T-helper 1 cell treated with Interleukin-12 subunit alpha and Interleukin-12 subunit beta and Interleukin-4 antibody, amounts not matched to agents 30 ng/mL and 1 ng/mL, for 36 hours (primary cell): Measurements from ENCODE around the gene PLEKHA4. TPM values are rescaled to one million over a fixed set of nuclear protein-coding genes. Genes with fewer than 3 reads are reported as not detected.
"Not testable (repeated sequence)": the region's sequence is repeated elsewhere in the genome, so short reads cannot be mapped to it uniquely, and the experiment has no call there.

Experiments
- intact Hi-C: fragments of 100-400 bp; cut with micrococcal nuclease; formaldehyde crosslinking; loops from one replicate; pipeline ENCODE4 v1.15.1; 2024
- total RNA-seq: library from RNA; stranded (reverse); gene quantifications from 2 replicates; pipeline ENCODE4 v1.2.3, GENCODE V29; 2022

Gene PLEKHA4
- total RNA-seq, 1 donor from 2014 or later, result 3.2 TPM

DNA sequence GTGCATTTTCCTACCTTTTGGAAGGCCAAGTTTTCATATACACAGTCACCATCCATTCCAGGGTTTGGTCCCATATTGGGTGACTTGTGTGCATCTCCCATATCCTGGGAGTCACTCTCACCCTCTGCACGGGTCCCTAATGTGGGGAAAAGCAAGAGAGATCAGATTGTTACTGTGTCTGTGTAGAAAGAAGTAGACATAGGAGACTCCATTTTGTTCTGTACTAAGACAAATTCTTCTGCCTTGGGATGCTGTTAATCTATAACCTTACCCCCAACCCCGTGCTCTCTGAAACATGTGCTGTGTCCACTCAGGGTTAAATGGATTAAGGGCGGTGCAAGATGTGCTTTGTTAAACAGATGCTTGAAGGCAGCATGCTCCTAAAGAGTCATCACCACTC is 21.1 kb upstream of the PLEKHA4 start:
- intact Hi-C loops, result not testable (repeated sequence)

DNA sequence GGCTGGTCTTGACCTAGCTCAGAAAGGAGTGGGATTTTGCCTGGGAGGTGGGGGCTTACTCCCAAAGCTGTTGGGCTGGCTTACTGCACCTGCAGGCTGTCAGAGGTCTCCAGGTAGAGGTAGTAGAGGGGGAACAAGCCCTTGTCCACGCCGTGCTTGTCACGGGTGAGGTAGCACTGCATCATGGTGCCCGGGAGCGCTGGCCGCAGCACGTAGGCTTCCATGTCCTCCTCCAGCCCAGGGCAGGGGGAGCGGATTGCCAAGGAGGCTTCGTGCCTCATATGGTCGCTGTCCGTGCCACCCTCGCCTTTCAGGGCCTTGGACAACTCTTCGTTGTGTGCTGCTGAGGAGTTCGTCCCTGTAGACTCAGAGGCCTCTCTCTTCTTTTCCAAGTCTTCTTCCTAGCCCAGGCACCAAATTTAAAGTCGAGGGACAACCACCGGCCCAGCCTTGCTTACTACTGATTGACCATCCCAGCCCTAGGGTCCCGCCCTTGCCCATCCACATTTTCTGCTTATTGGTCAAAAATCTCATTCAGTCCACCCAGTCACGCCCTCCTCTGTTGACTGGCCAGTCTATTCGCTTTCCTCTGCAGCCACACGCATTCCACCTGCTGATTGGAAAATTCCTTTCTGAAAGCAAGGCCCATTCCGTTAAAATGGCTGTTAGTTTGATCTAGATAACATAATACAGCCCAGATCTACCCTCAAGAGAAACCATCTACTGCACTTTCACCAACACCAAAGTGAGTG is 19.6 kb upstream of the PLEKHA4 start:
- intact Hi-C loops, result no loop called here

GRCh38 chr19:48883726-48884125 is 15.3 kb upstream of the PLEKHA4 start:
- intact Hi-C loops, result no loop called here

DNA sequence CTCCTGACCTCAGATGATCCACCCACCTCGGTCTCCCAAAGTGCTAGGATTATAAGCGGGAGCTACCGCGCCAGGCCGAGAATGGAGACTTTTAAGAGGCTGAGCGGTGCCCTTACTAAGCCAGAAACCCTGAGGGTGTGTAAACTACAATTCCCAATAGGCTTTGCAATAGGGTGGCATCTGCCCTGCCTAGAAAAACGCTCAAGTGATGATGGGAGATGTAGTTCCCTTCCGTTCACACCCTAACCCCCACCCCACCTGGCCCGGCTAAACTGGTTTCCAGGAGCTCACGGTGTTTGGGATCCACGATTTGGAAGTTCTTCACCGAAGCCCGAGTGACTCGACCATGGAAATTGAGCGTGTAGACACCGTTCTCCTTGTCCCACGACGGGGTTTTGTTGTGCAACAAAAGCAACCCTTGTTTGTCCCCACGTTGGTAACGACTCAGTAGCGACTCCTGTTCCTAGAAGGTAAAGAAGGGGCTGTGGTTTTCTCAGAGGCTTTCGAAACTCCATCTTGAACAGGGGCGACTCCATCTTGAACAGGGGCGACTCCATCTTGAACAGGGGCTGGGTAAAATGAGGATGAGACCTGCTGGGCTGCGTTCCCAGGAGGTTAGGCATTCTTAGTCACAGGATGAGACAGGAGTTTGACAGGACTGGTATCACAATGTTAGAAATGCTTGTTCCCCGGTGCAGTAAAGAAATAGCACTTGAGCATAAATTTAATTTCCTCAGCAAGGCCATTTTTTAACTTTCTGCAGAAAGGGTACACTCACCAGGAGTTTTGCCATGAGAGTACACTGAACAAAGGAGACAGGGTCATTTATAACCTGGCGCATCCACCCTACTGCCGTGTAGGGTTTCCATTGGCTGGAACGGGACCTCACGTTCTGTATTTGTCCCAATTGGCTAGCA is 13.6 kb upstream of the PLEKHA4 start:
- intact Hi-C loops, result no loop called here

DNA sequence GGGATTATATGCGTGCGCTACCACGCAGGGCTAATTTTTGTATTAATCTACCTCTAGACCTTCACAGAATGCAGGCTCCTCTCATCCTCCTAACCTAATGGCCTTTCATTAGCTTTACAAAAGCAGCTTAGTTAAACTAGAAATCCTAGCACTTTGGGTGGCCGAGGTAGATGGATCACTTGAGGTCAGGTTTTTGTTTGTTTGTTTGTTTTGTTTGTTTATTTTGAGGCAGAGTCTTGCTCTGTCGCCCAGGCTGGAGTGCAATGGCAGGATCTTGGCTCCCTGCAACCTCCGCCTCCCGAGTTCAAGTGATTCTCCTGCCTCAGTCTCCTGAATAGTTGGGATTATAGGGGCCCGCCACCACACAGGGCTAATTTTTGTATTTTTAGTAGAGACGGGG is 11.3 kb upstream of the PLEKHA4 start:
- intact Hi-C loops, result loop anchor here (10.0 kb wide), 1 partner anchor 555 kb away; the partner anchor contains the start of gene EMP3

DNA sequence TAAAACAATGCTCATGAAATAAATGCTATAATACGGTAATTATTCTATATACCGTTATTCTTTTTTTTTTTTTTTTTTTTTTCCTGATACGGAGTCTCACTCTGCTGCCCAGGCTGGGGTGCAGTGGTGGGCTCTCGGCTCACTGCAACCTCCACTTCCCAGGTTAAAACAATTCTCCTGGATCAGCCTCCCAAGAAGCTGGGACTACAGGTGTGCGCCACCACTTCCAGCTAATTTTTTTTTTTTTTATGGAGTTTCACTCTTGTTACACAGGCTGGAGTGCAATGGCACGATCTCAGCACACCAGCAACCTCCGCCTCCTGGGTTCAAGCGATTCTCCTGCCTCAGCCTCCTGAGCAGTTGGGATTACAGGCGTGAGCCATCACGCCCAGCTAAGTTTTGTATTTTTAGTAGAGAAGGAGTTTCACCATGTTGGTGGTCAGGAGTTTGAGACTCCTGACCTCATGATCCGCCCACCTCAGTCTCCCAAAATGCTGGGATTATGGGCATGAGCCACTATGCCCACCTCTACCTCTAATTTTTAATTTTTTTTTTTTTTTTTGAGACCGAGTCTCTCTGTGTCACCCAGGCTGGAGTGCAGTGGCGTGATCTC is 10.7 kb upstream of the PLEKHA4 start:
- intact Hi-C loops, result loop anchor here (10.0 kb wide), 1 partner anchor 554 kb away; the partner anchor contains the start of gene EMP3

GRCh38 chr19:48878196-48879024 is 10.0 kb upstream of the PLEKHA4 start:
- intact Hi-C loops, result loop anchor here (10.0 kb wide), 1 partner anchor 554 kb away; the partner anchor contains the start of gene EMP3

GRCh38 chr19:48877855-48878195 is 9.4 kb upstream of the PLEKHA4 start:
- intact Hi-C loops, result loop anchor here (10.0 kb wide), 1 partner anchor 553 kb away; the partner anchor contains the start of gene EMP3

DNA sequence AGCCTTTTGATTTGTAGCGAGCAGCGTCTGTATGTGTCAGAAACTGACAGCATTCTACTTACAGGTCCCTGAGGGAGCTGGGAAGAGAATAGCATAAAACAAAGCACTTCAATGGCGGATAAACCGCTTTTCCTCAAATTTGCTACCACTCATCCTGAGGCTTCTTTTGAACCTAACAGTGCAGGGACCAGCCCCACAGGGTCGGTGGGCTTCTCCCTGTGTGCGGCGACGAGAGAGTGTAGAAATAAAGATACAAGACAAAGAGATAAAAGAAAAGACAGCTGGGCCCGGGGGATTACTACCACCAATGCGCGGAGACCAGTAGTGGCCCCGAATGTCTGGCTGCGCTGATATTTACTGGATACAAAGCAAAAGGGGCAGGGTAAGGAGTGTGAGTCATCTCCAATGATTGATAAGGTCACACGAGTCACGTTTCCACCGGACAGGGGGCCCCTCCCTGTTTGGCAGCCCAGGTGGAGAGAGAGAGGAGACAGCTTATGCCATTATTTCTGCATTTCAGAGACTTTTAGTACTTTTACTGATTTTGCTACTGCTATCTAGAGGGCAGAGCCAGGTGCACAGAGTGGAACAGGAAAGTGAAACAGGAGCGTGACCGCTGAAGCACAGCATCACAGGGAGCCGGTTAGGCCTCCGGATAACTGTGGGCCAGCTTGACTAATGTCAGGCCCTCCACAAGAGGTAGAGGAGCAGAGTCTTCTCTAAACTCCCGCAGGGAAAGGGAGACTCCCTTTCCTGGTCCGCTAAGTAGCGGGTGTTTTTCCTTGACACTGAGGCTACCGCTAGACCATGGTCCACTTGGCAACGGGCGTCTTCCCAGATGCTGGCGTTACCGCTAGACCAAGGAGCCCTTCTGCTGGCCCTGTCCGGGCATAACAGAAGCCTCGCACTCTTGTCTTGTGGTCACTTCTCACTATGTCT is 7.9 kb upstream of the PLEKHA4 start:
- intact Hi-C loops, result loop anchor here (10.0 kb wide), 1 partner anchor 552 kb away; the partner anchor contains the start of gene EMP3

DNA sequence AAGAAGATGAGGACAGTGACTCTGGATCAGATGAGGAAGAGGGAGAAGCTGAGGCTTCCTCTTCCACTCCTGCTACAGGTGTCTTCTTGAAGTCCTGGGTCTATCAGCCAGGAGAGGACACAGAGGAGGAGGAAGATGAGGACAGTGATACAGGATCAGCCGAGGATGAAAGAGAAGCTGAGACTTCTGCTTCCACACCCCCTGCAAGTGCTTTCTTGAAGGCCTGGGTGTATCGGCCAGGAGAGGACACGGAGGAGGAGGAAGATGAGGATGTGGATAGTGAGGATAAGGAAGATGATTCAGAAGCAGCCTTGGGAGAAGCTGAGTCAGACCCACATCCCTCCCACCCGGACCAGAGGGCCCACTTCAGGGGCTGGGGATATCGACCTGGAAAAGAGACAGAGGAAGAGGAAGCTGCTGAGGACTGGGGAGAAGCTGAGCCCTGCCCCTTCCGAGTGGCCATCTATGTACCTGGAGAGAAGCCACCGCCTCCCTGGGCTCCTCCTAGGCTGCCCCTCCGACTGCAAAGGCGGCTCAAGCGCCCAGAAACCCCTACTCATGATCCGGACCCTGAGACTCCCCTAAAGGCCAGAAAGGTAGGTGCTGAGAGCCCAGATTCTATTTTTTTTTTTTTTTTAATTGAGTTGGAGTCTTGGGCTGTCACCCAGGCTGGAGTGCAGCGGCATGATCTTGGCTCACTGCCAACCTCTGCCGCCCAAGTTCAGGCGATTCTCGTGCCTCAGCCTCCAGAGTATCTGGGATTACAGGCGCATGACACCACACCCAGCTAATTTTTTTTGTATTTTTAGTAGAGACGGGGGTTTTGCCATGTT is 6.1 kb upstream of the PLEKHA4 start:
- intact Hi-C loops, result loop anchor here (1.0 to 10.0 kb wide), 4 partner anchors 26 to 578 kb away; partner anchors contain the start of genes ALDH16A1, BAX, EMP3 and NUCB1

- intact Hi-C loops, result loop anchor here (1.0 to 10.0 kb wide), 3 partner anchors 120 to 579 kb away; partner anchors contain the start of genes ALDH16A1, EMP3, GYS1 and RUVBL2
These were observed 5.3 kb upstream of the PLEKHA4 start for GRCh38 chr19:48873476-48874302.

DNA sequence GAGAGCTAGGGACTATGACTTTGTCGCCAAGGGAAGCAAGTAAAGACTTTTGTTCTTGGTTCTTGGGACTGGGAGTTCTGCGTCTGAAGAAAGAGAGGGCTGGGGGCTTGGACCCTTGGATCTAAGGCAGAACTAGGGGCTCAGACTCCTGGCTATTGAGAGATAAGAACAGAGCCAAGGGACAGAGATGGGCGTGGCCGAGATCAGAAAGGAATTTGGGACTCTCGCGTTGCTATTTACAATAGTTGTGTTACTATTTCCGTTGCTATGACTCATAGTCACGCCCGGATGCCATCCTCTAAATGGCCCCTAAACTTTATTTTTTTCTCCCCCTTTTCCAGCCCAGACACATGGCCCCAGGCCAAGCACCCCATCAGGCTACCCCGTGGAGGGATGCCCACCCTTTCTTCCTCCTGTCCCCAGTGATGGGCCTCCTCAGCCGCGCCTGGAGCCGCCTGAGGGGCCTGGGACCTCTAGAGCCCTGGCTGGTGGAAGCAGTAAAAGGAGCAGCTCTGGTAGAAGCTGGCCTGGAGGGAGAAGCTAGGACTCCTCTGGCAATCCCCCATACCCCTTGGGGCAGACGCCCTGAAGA is 4.6 kb upstream of the PLEKHA4 start:
- intact Hi-C loops, result loop anchor here (1.0 to 10.0 kb wide), 9 partner anchors 14 to 548 kb away; partner anchors contain the start of genes DHDH, EMP3, FTL and GYS1

DNA sequence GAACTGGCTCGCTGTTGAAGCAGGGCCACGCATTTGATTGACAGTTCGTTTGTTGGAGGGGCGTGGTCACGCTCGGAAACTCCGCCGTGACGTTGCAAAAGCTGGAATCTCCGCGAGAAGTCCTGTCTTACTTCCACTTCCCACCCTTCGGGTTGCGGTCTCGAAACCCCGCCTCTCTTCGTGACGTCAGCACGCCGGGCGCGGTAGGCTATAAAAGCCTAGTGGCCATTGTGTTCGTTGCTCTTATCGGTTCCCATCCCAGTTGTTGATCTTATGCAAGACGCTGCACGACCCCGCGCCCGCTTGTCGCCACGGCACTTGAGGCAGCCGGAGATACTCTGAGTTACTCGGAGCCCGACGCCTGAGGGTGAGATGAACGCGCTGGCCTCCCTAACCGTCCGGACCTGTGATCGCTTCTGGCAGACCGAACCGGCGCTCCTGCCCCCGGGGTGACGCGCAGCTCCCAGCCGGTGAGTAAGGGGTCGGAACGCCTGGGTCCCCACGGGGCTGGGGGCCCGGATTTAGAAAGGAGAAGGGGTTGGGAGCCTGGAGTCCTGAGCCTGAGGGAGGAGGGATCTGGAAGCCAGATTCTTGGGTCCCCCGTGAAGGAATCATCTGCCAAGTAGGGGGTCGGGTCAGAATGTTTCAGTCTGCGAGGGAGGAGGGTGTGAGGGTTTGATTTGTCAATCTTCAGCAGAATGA is 3.9 kb upstream of the PLEKHA4 start, which contains the start of gene PPP1R15A:
TSS of gene PPP1R15A (plus strand) at position 240 of the 702 bp plus-strand sequence. CDS start 813 bp downstream, outside the sequence.
- intact Hi-C loops, result loop anchor here (1.0 to 10.0 kb wide), 8 partner anchors 13 to 548 kb away; partner anchors contain the start of genes DHDH, EMP3 and FTL

- intact Hi-C loops, result loop anchor here (1.0 to 10.0 kb wide), 8 partner anchors 12 to 547 kb away; partner anchors contain the start of genes DHDH, EMP3 and FTL
These were observed 3.2 kb upstream of the PLEKHA4 start for GRCh38 chr19:48871471-48872181.

DNA sequence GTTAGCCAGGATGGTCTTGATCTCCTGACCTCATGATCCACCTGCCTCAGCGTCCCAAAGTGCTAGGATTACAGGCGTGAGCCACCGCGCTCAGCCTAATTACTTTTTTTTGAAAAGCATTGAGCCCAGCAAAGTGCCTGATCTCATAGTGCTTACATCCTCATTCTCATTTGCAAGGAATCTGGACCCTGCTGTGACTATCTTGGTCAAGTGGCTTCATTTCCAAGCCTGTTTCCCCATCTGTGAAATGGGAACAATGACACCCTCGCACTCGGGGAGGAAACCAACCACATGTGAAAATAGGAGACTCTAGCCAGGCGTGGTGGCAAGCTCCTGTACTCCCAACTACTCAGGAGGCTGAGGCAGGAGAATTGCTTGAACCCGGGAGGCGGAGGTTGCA is 1.6 kb upstream of the PLEKHA4 start:
- intact Hi-C loops, result loop anchor here (10.0 kb wide), 1 partner anchor 545 kb away; the partner anchor contains the start of gene EMP3
